Transverse colon (tissue), 4 donors: ENCODE results near the gene EZH1. TPM values are rescaled to one million over a fixed set of nuclear protein-coding genes. Genes with fewer than 3 reads are reported as not detected.
"Not testable (repeated sequence)": the region's sequence is repeated elsewhere in the genome, so short reads cannot be mapped to it uniquely, and the experiment has no call there.

ENCODE experiments used
- DNase-seq: peaks from one replicate; pipeline ENCODE4 v3.0.0-alpha.2; 2019
- H3K27ac ChIP-seq, 4 donors: fragments of 200-600 bp; sonication (generic); 2 replicates each; pipeline ENCODE4 v1.5.1; 2016 to 2018; ENCODE audit warnings: inconsistent platforms in 4 of 4
- H3K27me3 ChIP-seq: fragments of 200-600 bp; sonication (generic); 2 replicates; pipeline ENCODE4 v1.5.1; 2017; ENCODE audit warnings: inconsistent platforms
- H3K36me3 ChIP-seq, 4 donors: fragments of 200-600 bp; sonication (generic); 2 replicates each; pipeline ENCODE4 v1.5.1; 2017 to 2019; ENCODE audit warnings: inconsistent platforms in 4 of 4
- H3K4me1 ChIP-seq, 4 donors: fragments of 200-600 bp; sonication (generic); 2 replicates each; pipeline ENCODE4 v1.5.1; 2017 to 2020; ENCODE audit warnings: inconsistent platforms in 4 of 4
- H3K4me3 ChIP-seq, 4 donors: fragments of 200-600 bp; sonication (generic); 1 replicate in 1 of 4; 2 replicates in 3 of 4; pipeline versions ENCODE4 v1.5.1 to v1.6.1; 2017 to 2019; ENCODE audit warnings: inconsistent platforms in 4 of 4
- H3K9me3 ChIP-seq, 2 donors: fragments of 200-600 bp; sonication (generic); 2 replicates each; pipeline ENCODE4 v1.5.1; 2017 to 2019; ENCODE audit warnings: inconsistent platforms in 2 of 2
- CTCF ChIP-seq, 5 experiments: fragments of 200-600 bp in 3 of 5; fragments of 450-650 bp in 2 of 5; sonication (generic) in 3 of 5; IDR thresholded peaks; 1 replicate in 2 of 5; 2 replicates in 3 of 5; pipeline ENCODE4 v1.5.1; 2016 to 2017; ENCODE audit warnings: antibody characterized with exemption in 5 of 5, inconsistent platforms in 3 of 5, mild to moderate bottlenecking in 2 of 5, moderate library complexity in 1 of 5
- EP300 ChIP-seq: sonication (generic); formaldehyde crosslinking; IDR thresholded peaks from one replicate; pipeline ENCODE4 v1.6.1; 2017; ENCODE audit warnings: antibody characterized with exemption, low read depth
- POLR2A ChIP-seq: fragments of 450-650 bp; IDR thresholded peaks from one replicate; pipeline ENCODE4 v1.6.1; 2016; ENCODE audit warnings: antibody characterized with exemption, mild to moderate bottlenecking, moderate library complexity
- POLR2AphosphoS5 ChIP-seq, 3 donors: sonication (generic); formaldehyde crosslinking; IDR thresholded peaks; one replicate each; pipeline ENCODE4 v1.6.1; 2016; ENCODE audit warnings: antibody characterized with exemption in 3 of 3
- WGBS, 2 donors: methylation state at CpG; one replicate each; pipeline ENCODE4 v1.1.5; 2018; ENCODE audit warnings: low coverage in 1 of 2; 5-methylcytosine and 5-hydroxymethylcytosine counted together
- in situ Hi-C, 4 donors: fragments of 200-750 bp; cut with MboI; loops; one replicate each; pipeline versions ENCODE4 v1.15.0 to v1.15.1; 2017; ENCODE audit warnings: low sequenced_read_pairs in 3 of 4, low pct_ligation_motif_present in 1 of 4, low pct_unique_long_range_greater_than_20kb in 1 of 4
- intact Hi-C: fragments of 100-400 bp; cut with DNase I; formaldehyde crosslinking; loops from one replicate; pipeline ENCODE4 v1.15.1; 2023; ENCODE audit warnings: low total_unique reads
- total RNA-seq, 4 donors: library from RNA; depleted of rRNA; stranded (reverse); fragments of >200 nt; gene quantifications; one replicate each; pipeline ENCODE4 v1.1.0, GENCODE V29; 2016

Gene EZH1
- total RNA-seq, 4 donors from 2014 or later = 30.4 to 159 (median 43.4) TPM

- intact Hi-C loops (no loop called here), in situ Hi-C loops (no loop called here)
- Histone ChIP-seq H3K27ac (no peak overlapping the region), H3K4me1 (peaks cover 3 to 44% (median 32%) of the 10 kb centered on the region in 4 donors), H3K4me3 (no peak overlapping the region), H3K36me3 (peaks cover 0 to 27% (median 11%) of the 10 kb centered on the region in 4 donors), H3K9me3 (no peaks in the 10 kb centered on the region), H3K27me3 (peaks cover 5% of the 10 kb centered on the region)
- no peak for DNase-seq
- no peak for TF ChIP-seq CTCF (IDR thresholded peaks at IDR 0.05)
- no peak for TF ChIP-seq POLR2AphosphoS5 (IDR thresholded peaks at IDR 0.05)
- no peak for TF ChIP-seq EP300
- no peak for TF ChIP-seq POLR2A
- 71 to 92% methylated on average over 2 to 3 of the region's 3 CpGs for WGBS, 2 donors
Observed at GRCh38 chr17:42775534-42776098, 30.8 kb upstream of the EZH1 start.

- peak overlapping the region in 3 of 4 donors; percentile 69 to 77 (median 75) for H3K4me3 ChIP-seq
- no peaks in the 10 kb centered on the region for H3K9me3 ChIP-seq
- peaks cover 3 to 33% (median 19%) of the 10 kb centered on the region in 4 donors for H3K4me1 ChIP-seq
- H3K36me3 ChIP-seq = peaks cover 0 to 27% (median 11%) of the 10 kb centered on the region in 4 donors
- intact Hi-C loops (loop anchor here (5.0 kb wide), 1 partner anchor 987 kb away; the partner anchor contains the start of gene JUP), in situ Hi-C loops (no loop called here)
- WGBS, 2 donors = 61 to 68% methylated on average over 3 of the region's 3 CpGs
- TF ChIP-seq POLR2AphosphoS5 (IDR thresholded peaks at IDR 0.05) = no peak
- no peak for TF ChIP-seq EP300
- no peak for TF ChIP-seq POLR2A
- TF ChIP-seq CTCF (IDR thresholded peaks at IDR 0.05) = no peak
- no peak for DNase-seq
- H3K27ac ChIP-seq = peak overlapping the region in 3 of 4 donors; percentile 86 to 89 (median 88)
- no peaks in the 10 kb centered on the region for H3K27me3 ChIP-seq
Observed at GRCh38 chr17:42774066-42774745, 29.4 kb upstream of the EZH1 start.

GRCh38 chr17:42773290-42774035 is 28.6 kb upstream of the EZH1 start, which contains the start of gene VPS25:
TSS of gene VPS25 (plus strand) at chr17:42773449. CDS start at chr17:42773476, 27 bp downstream.
- intact Hi-C loops = loop anchor here (5.0 kb wide), 1 partner anchor 986 kb away; the partner anchor contains the start of gene JUP
- peaks cover 0 to 22% (median 10%) of the 10 kb centered on the region in 4 donors for H3K36me3 ChIP-seq
- H3K27ac ChIP-seq = peak within 1 kb of the TSS; percentile 86 to 89 (median 88)
- 0 to 2% methylated on average over 2 to 36 of the region's 39 CpGs for WGBS, 2 donors
- in situ Hi-C loops = no loop called here
- peak; percentile 84 for DNase-seq
- H3K27me3 ChIP-seq = no peaks in the 10 kb centered on the region
- no peaks in the 10 kb centered on the region for H3K9me3 ChIP-seq
- TF ChIP-seq EP300 = no peak
- TF ChIP-seq POLR2AphosphoS5 (IDR thresholded peaks at IDR 0.05) = peak; percentile 53 to 86 (median 83)
- peak; percentile 68 for TF ChIP-seq POLR2A
- TF ChIP-seq CTCF (IDR thresholded peaks at IDR 0.05) = peak in 1 of 5 experiments; percentile 9
- H3K4me3 ChIP-seq = peak within 1 kb of the TSS; percentile 60 to 77 (median 72)
- H3K4me1 ChIP-seq = peaks cover 3 to 27% (median 15%) of the 10 kb centered on the region in 4 donors

GRCh38 chr17:42772945-42773289 is 28.1 kb upstream of the EZH1 start:
- Histone ChIP-seq H3K4me3 (peak overlapping the region in 3 of 4 donors; percentile 69 to 77 (median 75)), H3K36me3 (peaks cover 0 to 18% (median 9%) of the 10 kb centered on the region in 4 donors), H3K4me1 (peaks cover 3 to 27% (median 15%) of the 10 kb centered on the region in 4 donors), H3K27ac (peak overlapping the region; percentile 86 to 89 (median 88)), H3K9me3 (no peaks in the 10 kb centered on the region), H3K27me3 (no peaks in the 10 kb centered on the region)
- TF ChIP-seq CTCF (IDR thresholded peaks at IDR 0.05) = no peak
- no peak for TF ChIP-seq POLR2AphosphoS5 (IDR thresholded peaks at IDR 0.05)
- no peak for TF ChIP-seq POLR2A
- TF ChIP-seq EP300 = no peak
- no peak for DNase-seq
- in situ Hi-C loops (no loop called here), intact Hi-C loops (loop anchor here (5.0 kb wide), 1 partner anchor 986 kb away; the partner anchor contains the start of gene JUP)
- 0 to 4% methylated on average over 3 of the region's 3 CpGs for WGBS, 2 donors

- in situ Hi-C loops, H3K27ac ChIP-seq: not testable (repeated sequence)
- intact Hi-C loops = loop anchor here (5.0 to 10.0 kb wide), 2 partner anchors 185 to 983 kb away; partner anchors contain the start of gene JUP
Observed at GRCh38 chr17:42769964-42770363, 25.1 kb upstream of the EZH1 start.

GRCh38 chr17:42768006-42768405 is 23.2 kb upstream of the EZH1 start:
- intact Hi-C loops = loop anchor here (10.0 kb wide), 1 partner anchor 183 kb away; no protein-coding TSS in a partner anchor
- H3K4me1 ChIP-seq, H3K9me3 ChIP-seq, H3K27ac ChIP-seq, DNase-seq, H3K27me3 ChIP-seq, H3K4me3 ChIP-seq, H3K36me3 ChIP-seq, in situ Hi-C loops: not testable (repeated sequence)
- 76 to 85% methylated on average over 4 to 9 of the region's 9 CpGs for WGBS, 2 donors

More at GRCh38 chr17:42769964-42770363, 25.1 kb upstream of the EZH1 start:
- not testable (repeated sequence) for H3K36me3 ChIP-seq, H3K4me3 ChIP-seq, H3K9me3 ChIP-seq, H3K27me3 ChIP-seq, DNase-seq
- peaks cover 3 to 19% (median 14%) of the 10 kb centered on the region in 4 donors for H3K4me1 ChIP-seq
- 77% methylated on average over 10 of the region's 10 CpGs for WGBS, 2 donors
